NCI-H2029 (cell line): ENCODE data around the gene CARMIL1.

Experiments
- DNase-seq: peaks from one replicate; lab custom pipeline; 2025; lab: John Stamatoyannopoulos, UW

CARMIL1 gene

GRCh38 chr6:25410102-25410501 lies 130.9 kb downstream of the CARMIL1 start:
- DNase-seq, result peak; percentile 34

DNA sequence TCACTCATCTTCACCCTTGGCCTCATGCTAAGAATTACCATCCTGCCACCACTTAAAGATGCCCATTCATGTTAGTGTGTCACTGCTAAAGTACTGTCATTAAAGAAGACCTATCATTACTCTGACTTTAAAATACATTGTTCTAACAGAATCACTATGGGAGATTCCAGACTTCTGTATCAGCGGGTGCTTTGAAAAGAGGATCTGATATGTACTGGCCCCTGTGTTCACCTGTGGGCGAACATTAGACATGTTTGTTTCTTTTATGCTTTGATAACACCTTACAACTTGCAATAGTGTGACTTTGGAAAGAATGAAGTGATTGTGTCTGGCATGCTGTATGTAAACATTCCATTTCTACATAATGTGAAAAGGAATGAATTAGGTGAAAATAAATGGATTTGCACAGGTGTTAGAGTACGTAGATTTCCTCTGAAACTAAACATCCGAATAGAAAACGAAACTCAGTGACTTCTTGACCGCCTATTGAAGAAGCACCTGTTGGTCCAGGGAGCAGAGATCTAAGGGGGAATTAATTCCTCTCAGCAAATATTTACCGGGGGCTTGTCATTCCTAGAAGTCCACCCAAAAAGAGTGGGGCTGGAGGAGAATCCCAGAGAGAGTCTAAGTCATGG lies 132.3 kb downstream of the CARMIL1 start:
- DNase-seq, result no peak

- DNase-seq, result no peak
Measured at GRCh38 chr6:25413207-25413905, 134.2 kb downstream of the CARMIL1 start.

DNA sequence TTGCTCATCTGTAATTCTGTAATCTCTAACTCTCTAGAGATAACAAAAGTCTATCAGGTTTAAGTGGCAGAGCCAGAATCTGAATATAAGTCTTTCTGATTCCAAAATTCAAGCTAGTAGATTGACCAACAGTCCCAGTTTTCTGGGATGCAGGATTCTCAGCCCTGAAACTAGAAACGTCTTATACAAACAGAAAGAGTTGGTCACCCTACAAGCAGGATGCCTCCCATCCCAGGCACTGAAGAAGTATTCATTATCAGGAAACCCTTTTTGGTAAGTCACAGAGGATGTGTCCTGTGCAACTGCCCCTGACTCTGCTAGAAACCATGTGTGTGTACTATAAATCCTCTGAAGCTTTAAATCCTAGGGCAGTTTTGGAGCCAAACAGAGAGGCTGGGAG lies 135.0 kb downstream of the CARMIL1 start:
- no peak for DNase-seq

DNA sequence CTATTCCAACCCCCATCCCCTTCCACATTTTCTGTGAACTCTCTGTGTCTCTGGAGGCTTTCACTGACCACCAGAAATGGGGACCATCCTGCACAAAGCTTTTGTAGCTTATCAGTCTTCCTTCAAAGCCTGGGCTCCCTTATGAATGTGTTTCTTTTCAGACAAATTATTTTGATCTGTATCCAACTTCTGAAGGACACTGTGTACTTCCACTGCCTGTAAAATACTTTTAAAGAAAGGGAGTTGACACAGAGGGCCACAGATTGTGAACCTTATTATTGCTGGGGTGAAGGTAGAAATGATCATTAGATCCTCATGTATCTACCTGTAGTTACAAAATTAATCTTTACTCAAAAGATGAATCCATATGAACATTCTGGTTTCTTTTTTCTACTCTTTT lies 135.6 kb downstream of the CARMIL1 start:
- DNase-seq, result no peak

DNA sequence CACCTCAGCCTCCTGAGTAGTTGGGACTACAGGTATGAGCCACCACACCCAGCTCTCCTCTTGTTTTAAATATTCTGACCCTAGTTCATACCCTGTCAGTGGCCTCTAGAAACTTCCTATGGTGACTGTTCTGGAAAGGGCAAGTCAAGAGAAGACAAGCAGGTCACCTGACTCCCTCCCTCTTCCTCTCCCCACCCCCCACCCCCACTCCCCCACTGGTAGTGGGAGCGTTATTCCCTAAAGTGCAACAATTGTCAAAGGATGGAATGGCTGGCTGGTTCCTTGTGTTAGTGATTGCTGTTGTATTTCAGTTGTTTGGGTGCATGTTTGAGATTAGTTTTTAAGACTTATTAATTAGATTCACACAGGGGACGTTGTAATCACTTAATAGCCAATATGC lies 136.1 kb downstream of the CARMIL1 start:
- no peak for DNase-seq

DNA sequence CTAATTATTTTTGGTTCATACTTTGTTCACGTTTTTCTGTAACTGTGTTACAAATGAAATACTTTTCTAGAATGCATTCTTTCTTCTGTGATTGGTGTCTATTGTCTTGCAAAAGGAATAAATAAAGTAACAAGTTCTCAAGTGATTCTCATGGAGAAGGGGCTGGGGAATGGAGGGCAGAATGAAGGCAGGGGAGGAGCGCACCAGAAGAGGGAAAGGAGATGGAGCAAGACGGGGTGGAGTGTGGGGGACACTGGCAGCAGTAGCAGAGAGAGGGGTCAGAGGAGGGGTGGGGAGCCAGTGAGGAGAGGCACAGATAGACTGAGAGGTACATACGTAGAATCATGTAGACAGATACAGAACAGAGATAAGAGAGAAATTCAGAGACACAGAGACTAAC lies 136.5 kb downstream of the CARMIL1 start:
- no peak for DNase-seq

GRCh38 chr6:25417046-25417605 lies 138.0 kb downstream of the CARMIL1 start:
- no peak for DNase-seq

DNA sequence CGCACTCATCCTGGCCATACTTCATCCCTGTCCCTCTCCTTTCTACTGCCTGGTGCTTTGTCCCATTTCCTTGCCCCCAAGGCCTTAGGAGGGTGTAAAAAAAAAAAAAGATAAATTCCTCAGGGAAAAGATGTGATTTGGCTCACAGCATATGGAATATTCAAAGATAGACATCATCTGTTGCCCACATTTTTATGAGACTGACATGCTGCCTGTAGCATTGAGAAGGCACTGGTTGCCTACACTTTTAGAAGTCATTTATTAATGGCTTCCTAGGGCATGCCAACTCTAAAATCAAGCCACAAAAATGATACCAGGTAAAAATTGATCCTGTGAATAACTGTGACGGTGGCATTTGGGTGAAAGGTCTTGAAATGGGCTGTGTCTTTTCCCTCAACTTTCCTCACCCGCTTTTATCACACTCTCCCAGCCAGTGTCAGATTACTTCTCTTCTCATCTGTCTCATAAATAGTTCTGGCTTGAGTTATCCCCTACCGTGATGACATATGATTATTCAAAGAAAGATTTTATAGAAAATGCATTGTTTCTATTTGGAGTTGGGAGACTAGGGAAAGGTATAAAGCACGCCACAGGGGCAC lies 139.4 kb downstream of the CARMIL1 start:
- no peak for DNase-seq

DNA sequence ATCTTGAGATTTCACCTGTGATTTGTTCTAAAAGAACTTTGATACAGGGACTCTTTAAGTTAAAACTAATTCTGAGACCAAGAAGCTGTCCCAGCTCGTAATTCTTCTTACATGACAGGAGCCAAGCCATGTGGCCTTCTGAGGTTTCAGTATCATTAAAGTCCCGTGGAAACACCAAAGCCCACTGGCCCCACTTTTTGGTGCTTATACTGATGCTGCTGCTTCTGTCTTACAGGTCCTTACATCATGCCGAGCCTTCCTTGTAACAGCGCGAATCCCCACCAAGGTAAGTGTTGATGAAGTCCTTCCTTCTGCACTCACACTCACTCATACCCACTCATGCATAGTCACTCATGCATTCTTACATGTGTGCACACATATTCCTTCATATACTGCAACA lies 140.7 kb downstream of the CARMIL1 start:
- no peak for DNase-seq

GRCh38 chr6:25423358-25423757 lies 144.2 kb downstream of the CARMIL1 start:
- no peak for DNase-seq

GRCh38 chr6:25424303-25424702 lies 145.1 kb downstream of the CARMIL1 start:
- DNase-seq, result no peak

- no peak for DNase-seq
Measured at GRCh38 chr6:25427549-25427948, 148.4 kb downstream of the CARMIL1 start.

DNA sequence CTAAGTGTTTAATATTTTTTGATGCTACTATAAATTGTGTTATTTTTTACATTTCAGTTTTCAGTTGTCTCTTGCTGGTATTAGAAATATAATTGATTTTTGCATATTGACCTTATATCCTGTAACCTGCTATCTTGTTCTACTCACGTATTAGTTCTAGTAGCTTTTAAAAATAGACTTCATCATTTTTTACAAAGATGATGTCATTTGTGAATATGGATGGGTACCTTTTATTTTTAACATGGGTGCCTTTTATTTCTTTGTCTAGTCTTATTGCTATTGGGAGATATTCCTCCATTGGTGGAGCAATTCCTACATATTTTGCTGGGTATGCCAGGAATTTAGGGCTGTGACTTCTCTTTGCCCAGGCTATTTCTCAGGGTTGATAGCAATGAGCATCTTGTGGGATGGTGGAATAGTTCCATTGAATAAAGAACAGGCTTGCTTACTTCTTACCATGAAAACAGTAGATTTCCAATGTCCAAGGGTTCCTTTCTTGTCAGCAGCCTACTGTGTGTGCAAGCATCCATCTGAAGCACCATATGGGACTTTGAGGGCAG lies 149.7 kb downstream of the CARMIL1 start:
- DNase-seq, result no peak

- no peak for DNase-seq
Measured at GRCh38 chr6:25431306-25431974, 152.3 kb downstream of the CARMIL1 start.

GRCh38 chr6:25431975-25432307 lies 152.8 kb downstream of the CARMIL1 start:
- DNase-seq, result no peak

DNA sequence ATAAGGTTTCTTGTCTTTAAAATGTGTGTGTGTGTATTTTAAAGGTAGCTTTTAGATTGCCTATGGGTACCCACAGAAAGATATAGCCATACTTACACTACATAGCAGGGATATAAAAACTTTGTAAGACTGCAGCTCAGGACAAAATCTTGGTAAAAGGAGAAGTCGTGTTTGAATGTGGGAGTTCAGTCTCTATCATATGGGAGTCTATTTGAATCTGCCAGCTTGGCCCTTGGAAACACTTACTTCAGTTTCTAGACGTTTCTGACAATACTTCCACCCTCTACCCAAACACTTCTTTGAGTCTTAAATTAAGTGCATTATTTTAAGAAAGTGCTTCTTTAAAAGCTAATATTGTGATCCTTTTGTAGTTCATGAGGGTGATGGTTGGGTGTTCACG lies 155.7 kb downstream of the CARMIL1 start:
- DNase-seq, result no peak

DNA sequence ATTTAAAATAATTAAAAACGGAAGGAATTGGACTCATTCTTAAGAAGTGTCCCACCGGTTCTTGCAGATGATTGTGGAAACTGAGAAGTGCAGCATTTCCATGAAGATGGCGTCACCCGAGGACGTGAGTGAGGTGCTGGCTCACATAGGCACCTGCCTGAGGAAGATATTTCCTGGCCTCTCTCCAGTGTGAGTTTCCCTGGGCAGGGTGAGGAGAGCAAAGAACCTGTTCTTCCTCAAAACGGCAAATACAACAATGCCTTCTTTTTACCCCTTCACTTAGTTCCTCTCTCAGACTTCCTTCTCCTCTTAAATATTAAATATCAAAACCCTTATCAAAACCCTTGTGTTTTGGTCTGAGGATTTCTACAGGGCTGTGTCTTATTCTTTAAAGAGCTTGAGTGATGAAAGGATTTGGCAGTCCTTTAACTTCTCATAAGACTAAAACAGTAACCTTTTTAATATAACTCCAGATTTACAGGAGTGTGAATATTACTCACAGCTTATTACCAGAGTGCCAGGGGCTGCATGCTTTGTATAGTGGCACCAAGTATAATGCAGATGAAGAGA lies 156.3 kb downstream of the CARMIL1 start:
- no peak for DNase-seq

GRCh38 chr6:25436760-25437159 lies 157.6 kb downstream of the CARMIL1 start:
- no peak for DNase-seq

DNA sequence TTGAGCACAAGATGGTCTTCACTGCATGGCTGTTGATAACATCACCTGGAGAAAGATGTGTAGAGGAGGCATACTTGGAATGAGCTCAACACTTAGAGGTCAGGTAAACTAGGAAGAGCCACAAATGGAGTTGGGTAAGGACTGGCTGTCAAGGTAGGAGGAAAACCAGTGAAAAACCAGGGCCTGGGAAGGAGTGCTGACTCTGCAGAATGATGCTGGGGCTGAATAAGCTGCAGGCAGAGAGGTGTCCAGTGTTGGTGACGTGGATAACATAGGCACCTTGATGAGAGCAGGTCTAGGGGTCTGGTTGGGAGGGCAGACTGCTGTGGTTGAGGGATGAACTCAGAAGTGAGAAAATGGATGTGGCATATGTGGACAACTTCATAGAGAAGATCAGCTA lies 160.2 kb downstream of the CARMIL1 start:
- no peak for DNase-seq

- DNase-seq, result peak; percentile 38
Measured at GRCh38 chr6:25441663-25442270, 162.6 kb downstream of the CARMIL1 start.

DNA sequence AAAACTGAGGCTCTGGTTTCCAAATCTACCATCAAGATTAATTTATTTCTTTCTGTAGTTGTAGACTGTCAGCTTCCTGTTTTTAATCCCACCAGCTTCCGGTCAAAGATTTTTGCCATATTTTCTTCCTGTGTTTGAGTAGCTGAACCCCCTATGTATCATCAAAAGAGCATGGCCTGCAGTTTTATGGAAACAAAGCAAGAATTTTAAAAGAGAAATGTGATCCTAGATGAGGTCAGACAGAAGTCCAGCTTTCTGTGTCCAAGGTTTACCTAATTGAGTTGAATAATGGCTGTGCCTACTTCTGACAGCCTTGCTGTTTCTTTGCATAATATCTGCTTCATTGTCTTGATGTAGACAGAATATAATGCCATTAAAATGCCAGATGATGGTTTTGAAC lies 163.7 kb downstream of the CARMIL1 start:
- DNase-seq, result no peak
